ENCODE measurements around the gene HOXB1. TPM values are rescaled to one million over a fixed set of nuclear protein-coding genes. Genes with fewer than 3 reads are reported as not detected.
A peak's percentile ranks its signal among the peaks of the same experiment; 100 is the strongest.

The HOXB1 gene
- total RNA-seq, 1 experiment from 2014 or later, result not detected

DNA sequence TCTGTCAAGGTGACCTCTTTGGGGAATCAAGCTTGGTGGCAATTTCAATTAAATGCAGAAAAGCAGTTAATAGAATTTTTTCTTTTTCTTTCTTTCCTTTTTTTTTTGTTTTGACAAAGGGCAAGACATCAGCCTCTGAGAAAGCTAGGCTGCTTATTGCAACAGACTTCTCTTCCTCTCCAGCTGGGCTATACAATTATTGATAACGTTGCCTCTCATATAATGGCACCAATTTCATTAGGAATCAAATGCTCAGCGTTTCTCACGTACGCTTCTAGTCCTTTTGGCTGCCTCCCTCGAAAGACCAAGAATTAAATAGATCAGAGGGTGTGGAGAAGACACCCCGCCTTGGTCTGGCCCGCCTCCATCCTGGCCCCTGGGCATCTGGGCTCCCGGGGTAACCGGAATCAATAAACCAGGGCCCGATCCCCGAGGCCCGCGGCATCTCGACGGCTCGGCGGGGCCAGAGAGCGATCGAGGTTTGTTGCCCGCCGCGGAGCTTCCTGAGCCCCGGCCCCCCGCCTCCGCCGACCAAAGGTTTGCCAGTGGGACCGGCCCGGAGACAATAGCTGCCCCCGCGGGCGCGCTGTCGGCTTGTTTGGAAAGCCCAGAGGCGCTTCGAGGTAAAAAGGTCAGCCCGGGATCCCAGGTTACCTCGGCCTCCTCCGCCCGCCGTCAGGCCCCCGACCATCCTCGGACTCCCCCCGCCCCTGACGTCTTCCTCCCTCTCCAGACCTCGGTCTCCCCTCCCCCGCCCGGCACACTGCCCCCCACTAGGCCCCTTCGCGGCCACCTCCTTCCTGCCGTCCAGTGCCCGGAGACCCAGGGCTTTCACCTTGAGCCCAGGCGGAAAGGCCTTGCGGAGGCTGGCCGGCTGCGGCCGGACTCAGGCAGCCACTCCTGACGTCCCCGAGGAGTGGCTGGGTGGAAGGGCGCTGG lies 3.9 kb downstream of the HOXB1 start:
- H3K4me2 ChIP-seq (ENCODE audit: low read depth, low read length, poor library complexity, severe bottlenecking), result no peak overlapping the region

DNA sequence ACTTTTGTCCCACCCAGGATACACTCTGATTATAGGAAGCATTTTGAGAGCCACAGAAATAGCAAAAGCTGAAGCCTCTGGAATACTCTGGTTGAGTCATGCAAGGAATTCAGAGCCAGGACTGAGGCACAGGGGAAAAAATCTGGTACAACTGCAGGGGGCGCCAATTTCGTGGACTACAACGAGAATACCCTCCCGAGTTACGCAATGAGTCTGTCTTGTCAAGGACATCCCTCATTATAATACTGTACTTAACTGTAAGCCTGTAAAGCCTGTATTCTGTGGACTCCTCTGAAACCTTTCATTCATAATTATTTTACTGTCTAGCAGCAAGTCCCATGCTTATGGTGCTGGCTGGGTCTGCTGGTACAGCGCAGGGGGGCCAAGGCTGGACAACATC lies 7.8 kb downstream of the HOXB1 start:
- H3K4me1 ChIP-seq (ENCODE audit: low read length), result no peaks in the 10 kb centered on the region
- DNase-seq, result no peak
- H2AFZ ChIP-seq (ENCODE audit: low read length), result no peak overlapping the region
- no peak overlapping the region for H3K27ac ChIP-seq (ENCODE audit: low read length)
- H3K27me3 ChIP-seq (ENCODE audit: low read length), result no peaks in the 10 kb centered on the region
- H3K4me3 ChIP-seq (ENCODE audit: low read length), result no peak overlapping the region
- H3K4me2 ChIP-seq (ENCODE audit: low read depth, low read length, poor library complexity, severe bottlenecking), result no peak overlapping the region
- no peak overlapping the region for H3K9ac ChIP-seq (ENCODE audit: low read length)
- H3K9me2 ChIP-seq (replicated peaks; ENCODE audit: insufficient read depth, low read length), result no peaks in the 10 kb centered on the region
- H3K36me3 ChIP-seq (ENCODE audit: insufficient read depth, low read length), result no peaks in the 10 kb centered on the region
- no peaks in the 10 kb centered on the region for H3K79me2 ChIP-seq (ENCODE audit: low read length)
- H4K20me1 ChIP-seq (ENCODE audit: insufficient read depth, low read depth, low read length), result no peaks in the 10 kb centered on the region
- H3K9me3 ChIP-seq (ENCODE audit: low read length), result no peaks in the 10 kb centered on the region

More for the DNA sequence above, 3.9 kb downstream of the HOXB1 start:
- H2AFZ ChIP-seq (ENCODE audit: low read length), result no peak overlapping the region
- H3K9ac ChIP-seq (ENCODE audit: low read length), result no peak overlapping the region
- no peaks in the 10 kb centered on the region for H3K4me1 ChIP-seq (ENCODE audit: low read length)
- H3K36me3 ChIP-seq (ENCODE audit: insufficient read depth, low read length), result no peaks in the 10 kb centered on the region
- no peak overlapping the region for H3K27ac ChIP-seq (ENCODE audit: low read length)
- no peak for DNase-seq
- no peaks in the 10 kb centered on the region for H3K9me3 ChIP-seq (ENCODE audit: low read length)
- H3K4me3 ChIP-seq (ENCODE audit: low read length), result no peak overlapping the region
- H3K9me2 ChIP-seq (replicated peaks; ENCODE audit: insufficient read depth, low read length), result no peaks in the 10 kb centered on the region
- H3K27me3 ChIP-seq (ENCODE audit: low read length), result no peaks in the 10 kb centered on the region
- H3K79me2 ChIP-seq (ENCODE audit: low read length), result no peaks in the 10 kb centered on the region
- H4K20me1 ChIP-seq (ENCODE audit: insufficient read depth, low read depth, low read length), result no peaks in the 10 kb centered on the region

DNA sequence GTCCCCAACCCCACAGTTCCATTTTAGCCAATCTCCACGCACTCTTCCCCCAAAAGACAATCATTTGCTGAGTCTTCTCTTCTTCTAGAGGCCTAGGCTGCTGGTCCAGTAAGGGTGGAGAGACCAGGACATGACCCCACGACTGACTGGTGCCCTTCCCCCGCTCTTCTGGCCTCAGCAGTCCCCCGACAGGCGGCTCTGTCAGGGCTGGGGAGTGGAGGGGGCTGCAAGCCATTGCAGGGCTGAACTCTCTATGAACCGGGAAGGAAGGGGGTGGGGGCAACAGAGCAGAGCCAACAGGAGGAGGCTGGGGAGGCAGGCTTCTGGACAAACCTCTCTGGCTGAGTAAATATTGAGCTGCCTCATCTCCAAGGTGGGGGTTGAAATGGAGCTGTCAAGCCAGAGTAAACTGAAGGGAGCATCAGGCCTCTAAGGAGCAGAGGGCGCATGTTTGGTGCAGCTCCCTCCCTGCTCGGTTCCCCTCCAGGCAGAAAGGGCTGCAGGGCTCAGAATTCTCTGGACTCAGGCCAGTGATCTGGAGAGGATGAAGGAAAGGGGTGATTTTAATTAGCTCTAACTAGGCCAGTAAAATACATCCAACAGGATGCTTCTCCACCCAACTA lies 8.7 kb downstream of the HOXB1 start:
- Histone ChIP-seq H3K27me3 (ENCODE audit: low read length) (no peaks in the 10 kb centered on the region), H3K9me2 (replicated peaks; ENCODE audit: insufficient read depth, low read length) (no peaks in the 10 kb centered on the region), H3K9ac (ENCODE audit: low read length) (no peak overlapping the region), H2AFZ (ENCODE audit: low read length) (no peak overlapping the region), H3K36me3 (ENCODE audit: insufficient read depth, low read length) (no peaks in the 10 kb centered on the region), H3K9me3 (ENCODE audit: low read length) (no peaks in the 10 kb centered on the region), H3K4me2 (ENCODE audit: low read depth, low read length, poor library complexity, severe bottlenecking) (no peak overlapping the region), H4K20me1 (ENCODE audit: insufficient read depth, low read depth, low read length) (no peaks in the 10 kb centered on the region), H3K79me2 (ENCODE audit: low read length) (no peaks in the 10 kb centered on the region), H3K4me3 (ENCODE audit: low read length) (no peak overlapping the region), H3K4me1 (ENCODE audit: low read length) (no peaks in the 10 kb centered on the region), H3K27ac (ENCODE audit: low read length) (no peak overlapping the region)
- no peak for DNase-seq

DNA sequence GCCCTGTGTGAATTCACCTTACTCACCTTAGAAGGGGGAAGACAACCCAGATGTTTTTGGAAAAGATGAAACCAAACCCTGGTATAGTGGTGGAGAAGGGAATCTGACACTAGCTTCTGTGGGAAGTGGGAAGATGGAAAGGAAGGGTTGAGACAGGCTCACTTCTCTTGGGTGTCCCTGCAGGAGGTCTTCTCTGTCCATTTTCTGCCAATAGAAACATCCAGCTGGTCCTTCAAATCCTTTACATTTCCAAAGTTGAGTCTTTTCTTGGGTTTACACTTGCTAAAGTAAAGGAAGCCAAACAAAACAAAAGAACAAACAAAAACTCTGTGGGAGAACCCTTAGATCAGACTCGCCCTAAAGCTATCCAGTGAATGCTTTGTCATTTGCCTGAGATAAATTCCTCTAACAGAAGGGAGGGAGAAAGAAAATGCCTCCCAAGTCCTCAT lies 10.2 kb downstream of the HOXB1 start:
- H3K4me1 ChIP-seq (ENCODE audit: low read length), result no peaks in the 10 kb centered on the region
- H3K9ac ChIP-seq (ENCODE audit: low read length), result no peak overlapping the region
- H3K27me3 ChIP-seq (ENCODE audit: low read length), result no peaks in the 10 kb centered on the region
- no peaks in the 10 kb centered on the region for H3K36me3 ChIP-seq (ENCODE audit: insufficient read depth, low read length)
- DNase-seq, result no peak
- no peak overlapping the region for H3K4me2 ChIP-seq (ENCODE audit: low read depth, low read length, poor library complexity, severe bottlenecking)
- no peak overlapping the region for H2AFZ ChIP-seq (ENCODE audit: low read length)
- H3K79me2 ChIP-seq (ENCODE audit: low read length), result no peaks in the 10 kb centered on the region
- H3K27ac ChIP-seq (ENCODE audit: low read length), result no peak overlapping the region
- H3K9me2 ChIP-seq (replicated peaks; ENCODE audit: insufficient read depth, low read length), result no peaks in the 10 kb centered on the region
- no peak overlapping the region for H3K4me3 ChIP-seq (ENCODE audit: low read length)
- H4K20me1 ChIP-seq (ENCODE audit: insufficient read depth, low read depth, low read length), result no peaks in the 10 kb centered on the region
- H3K9me3 ChIP-seq (ENCODE audit: low read length), result no peaks in the 10 kb centered on the region

- Histone ChIP-seq H3K4me3 (ENCODE audit: low read length) (no peak overlapping the region), H3K9me3 (ENCODE audit: low read length) (no peaks in the 10 kb centered on the region), H3K4me1 (ENCODE audit: low read length) (no peaks in the 10 kb centered on the region), H3K9ac (ENCODE audit: low read length) (no peak overlapping the region), H3K36me3 (ENCODE audit: insufficient read depth, low read length) (no peaks in the 10 kb centered on the region), H3K27me3 (ENCODE audit: low read length) (no peaks in the 10 kb centered on the region), H3K9me2 (replicated peaks; ENCODE audit: insufficient read depth, low read length) (no peaks in the 10 kb centered on the region), H3K79me2 (ENCODE audit: low read length) (no peaks in the 10 kb centered on the region), H3K4me2 (ENCODE audit: low read depth, low read length, poor library complexity, severe bottlenecking) (no peak overlapping the region), H4K20me1 (ENCODE audit: insufficient read depth, low read depth, low read length) (no peaks in the 10 kb centered on the region), H3K27ac (ENCODE audit: low read length) (no peak overlapping the region), H2AFZ (ENCODE audit: low read length) (no peak overlapping the region)
- DNase-seq, result no peak
Observed at GRCh38 chr17:48519427-48519826, 11.4 kb downstream of the HOXB1 start.

DNA sequence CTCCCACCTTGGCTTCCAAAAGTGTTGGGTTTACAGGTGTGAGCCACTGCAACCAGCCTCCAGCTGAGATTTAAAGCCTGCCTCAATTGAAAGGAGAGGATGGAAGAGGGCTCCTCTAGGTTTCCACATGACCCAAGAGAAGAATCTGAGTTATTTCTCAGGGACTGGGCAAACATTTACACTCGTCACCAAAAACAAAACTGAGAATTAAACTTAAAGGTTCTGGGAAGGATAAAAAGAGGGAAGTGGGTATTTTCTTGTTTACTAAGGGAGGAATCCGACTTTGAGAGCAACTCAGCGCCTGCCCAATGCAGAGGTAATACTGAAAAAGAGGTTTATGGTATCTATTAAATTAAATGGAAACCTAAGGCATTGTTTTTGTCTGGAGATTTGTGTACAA lies 13.3 kb downstream of the HOXB1 start:
- H3K4me2 ChIP-seq (ENCODE audit: low read depth, low read length, poor library complexity, severe bottlenecking), result no peak overlapping the region
- H2AFZ ChIP-seq (ENCODE audit: low read length), result no peak overlapping the region
- no peaks in the 10 kb centered on the region for H3K27me3 ChIP-seq (ENCODE audit: low read length)
- H3K4me3 ChIP-seq (ENCODE audit: low read length), result no peak overlapping the region
- no peak for DNase-seq
- no peaks in the 10 kb centered on the region for H4K20me1 ChIP-seq (ENCODE audit: insufficient read depth, low read depth, low read length)
- H3K9me2 ChIP-seq (replicated peaks; ENCODE audit: insufficient read depth, low read length), result no peaks in the 10 kb centered on the region
- H3K9me3 ChIP-seq (ENCODE audit: low read length), result no peaks in the 10 kb centered on the region
- H3K9ac ChIP-seq (ENCODE audit: low read length), result no peak overlapping the region
- no peaks in the 10 kb centered on the region for H3K79me2 ChIP-seq (ENCODE audit: low read length)
- no peaks in the 10 kb centered on the region for H3K36me3 ChIP-seq (ENCODE audit: insufficient read depth, low read length)
- no peak overlapping the region for H3K27ac ChIP-seq (ENCODE audit: low read length)
- H3K4me1 ChIP-seq (ENCODE audit: low read length), result peaks cover 8% of the 10 kb centered on the region

- peak; percentile 22 for DNase-seq
- H3K79me2 ChIP-seq (ENCODE audit: low read length), result no peaks in the 10 kb centered on the region
- no peak overlapping the region for H3K4me2 ChIP-seq (ENCODE audit: low read depth, low read length, poor library complexity, severe bottlenecking)
- H4K20me1 ChIP-seq (ENCODE audit: insufficient read depth, low read depth, low read length), result no peaks in the 10 kb centered on the region
- H3K9me3 ChIP-seq (ENCODE audit: low read length), result no peaks in the 10 kb centered on the region
- peaks cover 8% of the 10 kb centered on the region for H3K4me1 ChIP-seq (ENCODE audit: low read length)
- H3K27me3 ChIP-seq (ENCODE audit: low read length), result no peaks in the 10 kb centered on the region
- H3K9me2 ChIP-seq (replicated peaks; ENCODE audit: insufficient read depth, low read length), result no peaks in the 10 kb centered on the region
- no peak overlapping the region for H3K27ac ChIP-seq (ENCODE audit: low read length)
- H3K9ac ChIP-seq (ENCODE audit: low read length), result no peak overlapping the region
- no peak overlapping the region for H3K4me3 ChIP-seq (ENCODE audit: low read length)
- no peaks in the 10 kb centered on the region for H3K36me3 ChIP-seq (ENCODE audit: insufficient read depth, low read length)
- H2AFZ ChIP-seq (ENCODE audit: low read length), result no peak overlapping the region
Observed at GRCh38 chr17:48515925-48516900, 14.6 kb downstream of the HOXB1 start.
